K562 (cell line): ENCODE results near the gene ADSS1. TPM values are rescaled to one million over a fixed set of nuclear protein-coding genes. Genes with fewer than 3 reads are reported as not detected.
A peak's percentile ranks its signal among the peaks of the same experiment; 100 is the strongest.

ENCODE experiments used
- ARID1B ChIP-seq: fragments of 450-650 bp; IDR thresholded peaks from 2 replicates; pipeline ENCODE4 v1.6.1; 2016; ENCODE audit warnings: antibody characterized with exemption, mild to moderate bottlenecking, inconsistent platforms
- CCNT2 ChIP-seq: IDR thresholded peaks from 2 replicates; pipeline ENCODE4 v1.6.1; 2011; ENCODE audit warnings: borderline replicate concordance, low read depth, mild to moderate bottlenecking, moderate library complexity, mixed read lengths, low read length; ENCODE audit not compliant: insufficient read length; ENCODE audit errors: extremely low read depth
- FOXJ3 ChIP-seq: sonication (generic); formaldehyde crosslinking; IDR thresholded peaks from 2 replicates; pipeline ENCODE4 v1.4.0; 2020; ENCODE audit warnings: mild to moderate bottlenecking, missing genetic modification reagents
- FOXK1 ChIP-seq: sonication (generic); formaldehyde crosslinking; IDR thresholded peaks from 2 replicates; pipeline ENCODE4 v1.8.0; 2022; ENCODE audit warnings: missing genetic modification reagents, mild to moderate bottlenecking, borderline replicate concordance
- GTF2E2 ChIP-seq: fragments of 200-800 bp; sonication (Bioruptor generic); IDR thresholded peaks from 2 replicates; pipeline ENCODE4 v1.6.1; 2016; ENCODE audit warnings: missing genetic modification characterization, missing compliant biosample characterization
- MBD2 ChIP-seq: sonication (generic); IDR thresholded peaks from 2 replicates; pipeline ENCODE4 v1.6.1; 2016; ENCODE audit warnings: low read depth, borderline replicate concordance
- NCOR1 ChIP-seq: fragments of 450-650 bp; IDR thresholded peaks from 2 replicates; pipeline ENCODE4 v1.6.1; 2016; ENCODE audit warnings: mild to moderate bottlenecking, moderate library complexity
- POLR2B ChIP-seq: fragments of 450-650 bp; IDR thresholded peaks from 2 replicates; pipeline ENCODE4 v1.6.1; 2018; ENCODE audit warnings: low read depth; ENCODE audit not compliant: partially characterized antibody
- SLC30A9 ChIP-seq: fragments of 250-450 bp; sonication (Bioruptor Pico); IDR thresholded peaks from 2 replicates; pipeline ENCODE4 v1.8.0; 2022; ENCODE audit warnings: mild to moderate bottlenecking, moderate library complexity
- ZBTB12 ChIP-seq: fragments of 250-450 bp; sonication (Bioruptor Pico); IDR thresholded peaks from 2 replicates; pipeline ENCODE4 v1.4.0; 2020
- ZKSCAN8 ChIP-seq: fragments of 200-800 bp; sonication (Bioruptor generic); IDR thresholded peaks from 2 replicates; pipeline ENCODE4 v1.6.1; 2016; ENCODE audit warnings: missing genetic modification characterization, missing compliant biosample characterization
- ZNF263 ChIP-seq: sonication (generic); formaldehyde crosslinking; IDR thresholded peaks from 2 replicates; pipeline ENCODE4 v1.8.0; 2022; ENCODE audit warnings: mild to moderate bottlenecking, missing genetic modification reagents, borderline replicate concordance
- polyA plus RNA-seq, 8 experiments: library from polyadenylated mRNA; depleted of rRNA in 4 of 8; stranded (reverse) in 5 of 8; unstranded in 3 of 8; fragments of >200 nt; fragmentation: Nextera tagmentation in 2 of 8; fragmentation: Illumina TruSeq in 1 of 8; extraction: Ambion mirVana in 2 of 8; extraction: Trizol in 1 of 8; gene quantifications; 2 replicates each; pipeline versions ENCODE4 v1.2.1 to v1.2.3, GENCODE V29; 2011 to 2014; ENCODE audit warnings: inconsistent platforms in 1 of 8, missing spikeins in 1 of 8
- total RNA-seq, 7 experiments: library from RNA; depleted of rRNA in 6 of 7; stranded (reverse); fragments of >200 nt in 6 of 7; fragmentation: Illumina TruSeq in 2 of 7; extraction: Trizol in 2 of 7; gene quantifications; 2 replicates each; pipeline versions ENCODE4 v1.2.1 to v1.2.3, GENCODE V29; 2011 to 2021; ENCODE audit warnings: low replicate concordance in 1 of 7
- TF ChIP-seq, protein P1 (sequence below), 2 experiments: fragments of 450-650 bp; conservative IDR thresholded peaks; 2 replicates each; pipeline ENCODE4 v1.6.1; 2017; ENCODE audit warnings: mild to moderate bottlenecking in 2 of 2, moderate library complexity in 2 of 2
- TF ChIP-seq, protein P2 (sequence below): fragments of 450-650 bp; IDR thresholded peaks from 2 replicates; pipeline ENCODE4 v1.6.1; 2016; ENCODE audit warnings: antibody characterized with exemption
- TF ChIP-seq, protein P3 (sequence below): fragments of 200-800 bp; sonication (Bioruptor generic); IDR thresholded peaks from 2 replicates; pipeline ENCODE4 v1.6.1; 2017; ENCODE audit warnings: missing genetic modification characterization, missing compliant biosample characterization
- TF ChIP-seq, protein P4 (sequence below): fragments of 450-650 bp; IDR thresholded peaks from 2 replicates; pipeline ENCODE4 v1.6.1; 2016; ENCODE audit warnings: missing biosample characterization, missing genetic modification characterization
- TF ChIP-seq, protein P5 (sequence below): fragments of 200-400 bp; formaldehyde crosslinking; IDR thresholded peaks from 2 replicates; pipeline ENCODE4 v1.6.1; 2017; ENCODE audit warnings: mild to moderate bottlenecking, low read depth, low read length, moderate library complexity

The ADSS1 gene
- total and polyA plus RNA-seq, 9 of the 15 experiments (the other 6 are each of a cell fraction or from before 2014, with no cell fraction given): 0.53 to 5.9 (median 3.9) TPM

DNA sequence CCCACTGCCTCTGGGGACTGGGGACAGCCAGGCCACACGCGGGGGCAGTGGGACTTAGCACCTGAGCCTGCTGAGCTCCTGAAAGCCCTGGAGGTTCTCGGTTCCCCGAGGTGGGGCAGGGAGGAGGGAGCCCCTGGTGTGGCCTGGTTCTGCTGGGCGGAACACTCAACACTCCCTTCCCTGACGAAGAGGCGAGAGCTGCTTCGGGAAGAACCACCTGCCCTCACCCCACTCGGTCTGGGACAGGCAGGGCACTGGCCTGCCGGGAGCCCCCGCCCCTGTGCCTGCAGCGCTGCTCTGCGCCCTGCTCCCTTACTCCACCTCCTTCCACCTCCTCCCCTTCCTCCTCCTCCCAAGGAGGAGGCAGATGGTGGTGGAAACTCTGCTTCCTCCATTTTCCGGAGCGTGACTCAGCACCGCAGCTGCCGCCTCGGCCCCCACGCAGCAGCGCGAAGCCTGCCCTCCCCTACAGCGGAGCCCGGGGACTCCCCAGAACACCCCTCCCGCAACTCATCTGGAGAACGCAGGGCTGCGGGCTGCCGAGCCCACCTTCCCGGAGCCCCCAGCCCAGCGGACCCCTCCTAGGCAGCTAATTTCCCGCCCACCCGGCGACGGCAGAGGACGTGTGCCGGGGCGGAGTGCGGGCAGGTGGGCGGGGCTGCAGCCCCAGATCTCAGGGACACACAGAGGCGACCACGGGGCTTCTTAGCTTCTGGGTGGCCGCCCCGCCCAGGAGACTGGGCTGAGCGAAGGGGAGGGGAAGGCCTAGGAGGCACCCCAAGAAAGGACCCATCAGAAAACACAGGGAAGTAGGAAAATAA is 46.3 kb upstream of the ADSS1 start (continued):
- TF ChIP-seq FOXJ3 (CRISPR knock-in tag) (no peak), SLC30A9 (CRISPR knock-in tag) (no peak), NCOR1 (peak; percentile 42; the same call in 1 of the 2 replicates), FOXK1 (no peak), POLR2B (peak; percentile 37), GTF2E2 (tag) (peak; percentile 73; the same call in 1 of the 2 replicates), ARID1B (peak; percentile 71), MBD2 (peak; percentile 18; the same call in 1 of the 2 replicates), ZNF263 (peak; percentile 100), CCNT2 (peak; percentile 52), ZKSCAN8 (CRISPR knock-in tag) (no peak), ZBTB12 (CRISPR knock-in tag) (peak; percentile 22; the same call in 1 of the 2 replicates)
- TF ChIP-seq, protein P1, sequence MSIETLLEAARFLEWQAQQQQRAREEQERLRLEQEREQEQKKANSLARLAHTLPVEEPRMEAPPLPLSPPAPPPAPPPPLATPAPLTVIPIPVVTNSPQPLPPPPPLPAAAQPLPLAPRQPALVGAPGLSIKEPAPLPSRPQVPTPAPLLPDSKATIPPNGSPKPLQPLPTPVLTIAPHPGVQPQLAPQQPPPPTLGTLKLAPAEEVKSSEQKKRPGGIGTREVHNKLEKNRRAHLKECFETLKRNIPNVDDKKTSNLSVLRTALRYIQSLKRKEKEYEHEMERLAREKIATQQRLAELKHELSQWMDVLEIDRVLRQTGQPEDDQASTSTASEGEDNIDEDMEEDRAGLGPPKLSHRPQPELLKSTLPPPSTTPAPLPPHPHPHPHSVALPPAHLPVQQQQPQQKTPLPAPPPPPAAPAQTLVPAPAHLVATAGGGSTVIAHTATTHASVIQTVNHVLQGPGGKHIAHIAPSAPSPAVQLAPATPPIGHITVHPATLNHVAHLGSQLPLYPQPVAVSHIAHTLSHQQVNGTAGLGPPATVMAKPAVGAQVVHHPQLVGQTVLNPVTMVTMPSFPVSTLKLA (conservative IDR thresholded peaks at IDR 0.05): peak; percentile 56 to 73; a peak in 2 of 4 replicates
- TF ChIP-seq, protein P2, sequence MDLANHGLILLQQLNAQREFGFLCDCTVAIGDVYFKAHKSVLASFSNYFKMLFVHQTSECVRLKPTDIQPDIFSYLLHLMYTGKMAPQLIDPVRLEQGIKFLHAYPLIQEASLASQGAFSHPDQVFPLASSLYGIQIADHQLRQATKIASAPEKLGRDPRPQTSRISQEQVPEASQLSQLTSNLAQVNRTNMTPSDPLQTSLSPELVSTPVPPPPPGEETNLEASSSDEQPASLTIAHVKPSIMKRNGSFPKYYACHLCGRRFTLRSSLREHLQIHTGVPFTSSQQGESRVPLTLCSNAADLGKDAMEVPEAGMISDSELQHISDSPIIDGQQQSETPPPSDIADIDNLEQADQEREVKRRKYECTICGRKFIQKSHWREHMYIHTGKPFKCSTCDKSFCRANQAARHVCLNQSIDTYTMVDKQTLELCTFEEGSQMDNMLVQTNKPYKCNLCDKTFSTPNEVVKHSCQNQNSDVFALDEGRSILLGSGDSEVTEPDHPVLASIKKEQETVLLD: 0 out of 2 replicates have a peak, but pooled peaks have one; percentile 46
- TF ChIP-seq, protein P3, sequence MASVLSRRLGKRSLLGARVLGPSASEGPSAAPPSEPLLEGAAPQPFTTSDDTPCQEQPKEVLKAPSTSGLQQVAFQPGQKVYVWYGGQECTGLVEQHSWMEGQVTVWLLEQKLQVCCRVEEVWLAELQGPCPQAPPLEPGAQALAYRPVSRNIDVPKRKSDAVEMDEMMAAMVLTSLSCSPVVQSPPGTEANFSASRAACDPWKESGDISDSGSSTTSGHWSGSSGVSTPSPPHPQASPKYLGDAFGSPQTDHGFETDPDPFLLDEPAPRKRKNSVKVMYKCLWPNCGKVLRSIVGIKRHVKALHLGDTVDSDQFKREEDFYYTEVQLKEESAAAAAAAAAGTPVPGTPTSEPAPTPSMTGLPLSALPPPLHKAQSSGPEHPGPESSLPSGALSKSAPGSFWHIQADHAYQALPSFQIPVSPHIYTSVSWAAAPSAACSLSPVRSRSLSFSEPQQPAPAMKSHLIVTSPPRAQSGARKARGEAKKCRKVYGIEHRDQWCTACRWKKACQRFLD (CRISPR knock-in tag): peak; percentile 1; the same call in 1 of the 2 replicates
- TF ChIP-seq, protein P4, sequence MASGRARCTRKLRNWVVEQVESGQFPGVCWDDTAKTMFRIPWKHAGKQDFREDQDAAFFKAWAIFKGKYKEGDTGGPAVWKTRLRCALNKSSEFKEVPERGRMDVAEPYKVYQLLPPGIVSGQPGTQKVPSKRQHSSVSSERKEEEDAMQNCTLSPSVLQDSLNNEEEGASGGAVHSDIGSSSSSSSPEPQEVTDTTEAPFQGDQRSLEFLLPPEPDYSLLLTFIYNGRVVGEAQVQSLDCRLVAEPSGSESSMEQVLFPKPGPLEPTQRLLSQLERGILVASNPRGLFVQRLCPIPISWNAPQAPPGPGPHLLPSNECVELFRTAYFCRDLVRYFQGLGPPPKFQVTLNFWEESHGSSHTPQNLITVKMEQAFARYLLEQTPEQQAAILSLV (tag): no peak
- TF ChIP-seq, protein P5, sequence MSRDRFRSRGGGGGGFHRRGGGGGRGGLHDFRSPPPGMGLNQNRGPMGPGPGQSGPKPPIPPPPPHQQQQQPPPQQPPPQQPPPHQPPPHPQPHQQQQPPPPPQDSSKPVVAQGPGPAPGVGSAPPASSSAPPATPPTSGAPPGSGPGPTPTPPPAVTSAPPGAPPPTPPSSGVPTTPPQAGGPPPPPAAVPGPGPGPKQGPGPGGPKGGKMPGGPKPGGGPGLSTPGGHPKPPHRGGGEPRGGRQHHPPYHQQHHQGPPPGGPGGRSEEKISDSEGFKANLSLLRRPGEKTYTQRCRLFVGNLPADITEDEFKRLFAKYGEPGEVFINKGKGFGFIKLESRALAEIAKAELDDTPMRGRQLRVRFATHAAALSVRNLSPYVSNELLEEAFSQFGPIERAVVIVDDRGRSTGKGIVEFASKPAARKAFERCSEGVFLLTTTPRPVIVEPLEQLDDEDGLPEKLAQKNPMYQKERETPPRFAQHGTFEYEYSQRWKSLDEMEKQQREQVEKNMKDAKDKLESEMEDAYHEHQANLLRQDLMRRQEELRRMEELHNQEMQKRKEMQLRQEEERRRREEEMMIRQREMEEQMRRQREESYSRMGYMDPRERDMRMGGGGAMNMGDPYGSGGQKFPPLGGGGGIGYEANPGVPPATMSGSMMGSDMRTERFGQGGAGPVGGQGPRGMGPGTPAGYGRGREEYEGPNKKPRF: no peak
